ENCODE measurements around the gene EPHB4.

- no peak for TF ChIP-seq FOSL1 (IDR thresholded peaks at IDR 0.05; ENCODE audit: insufficient read depth, low read depth, low read length)
- no peak for TF ChIP-seq ATF3 (IDR thresholded peaks at IDR 0.05; ENCODE audit: insufficient read depth, low read depth, low read length)
Measured at GRCh38 chr7:100765250-100765649, 62.1 kb downstream of the EPHB4 start.

Measured in H1 (cell line).